Ectodermal cell (in vitro differentiated cells): ENCODE measurements around the gene TGFB1.
A peak's percentile ranks its signal among the peaks of the same experiment; 100 is the strongest.

Source experiments
- H3K27ac ChIP-seq: 2 replicates; pipeline ENCODE4 v1.7.0; 2013; ENCODE audit warnings: mild to moderate bottlenecking, low read depth, low read length; ENCODE audit not compliant: insufficient read depth, poor library complexity, severe bottlenecking
- H3K27me3 ChIP-seq: 2 replicates; pipeline ENCODE4 v1.7.0; 2013; ENCODE audit warnings: mild to moderate bottlenecking, low read length; ENCODE audit not compliant: insufficient read depth, control insufficient read depth, poor library complexity, severe bottlenecking
- H3K36me3 ChIP-seq: one replicate; pipeline ENCODE4 v1.7.0; 2013; ENCODE audit warnings: low read length; ENCODE audit not compliant: control insufficient read depth, insufficient read depth
- H3K4me1 ChIP-seq: one replicate; pipeline ENCODE4 v1.7.0; 2013; ENCODE audit warnings: low read length; ENCODE audit not compliant: control insufficient read depth, insufficient read depth
- H3K4me3 ChIP-seq: 2 replicates; pipeline ENCODE4 v1.7.0; 2013; ENCODE audit warnings: low read depth, low read length, control low read depth; ENCODE audit not compliant: insufficient read depth
- H3K9me3 ChIP-seq: 2 replicates; pipeline ENCODE4 v1.7.0; 2013; ENCODE audit warnings: mild to moderate bottlenecking, low read length, moderate library complexity; ENCODE audit not compliant: control insufficient read depth
- WGBS, 2 experiments: methylation state at CpG; one replicate each; pipeline ENCODE4 v1.1.7; 2013; ENCODE audit warnings: missing lambda C conversion rate in 2 of 2; 5-methylcytosine and 5-hydroxymethylcytosine counted together

TGFB1 gene

DNA sequence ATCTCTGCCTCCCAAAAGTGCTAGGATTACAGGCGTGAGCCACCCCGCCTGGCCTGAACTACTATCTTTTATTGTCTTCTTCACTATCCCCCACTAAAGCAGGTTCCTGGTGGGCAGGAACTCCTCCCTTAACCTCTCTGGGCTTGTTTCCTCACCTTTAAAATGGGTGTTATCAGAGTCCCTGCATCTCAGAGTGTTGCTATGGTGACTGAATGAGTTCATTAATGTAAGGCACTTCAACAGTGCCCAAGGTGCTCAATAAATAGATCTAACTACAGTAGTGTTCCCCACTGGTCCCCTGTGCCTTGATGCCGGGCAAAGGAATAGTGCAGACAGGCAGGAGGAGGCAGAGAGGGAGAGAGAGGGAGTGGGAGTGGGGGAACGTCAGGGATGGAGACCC lies 23.2 kb downstream of the TGFB1 start:
- Histone ChIP-seq H3K4me1 (peaks cover 13% of the 10 kb centered on the region), H3K9me3 (no peaks in the 10 kb centered on the region), H3K27ac (no peak overlapping the region), H3K36me3 (no peaks in the 10 kb centered on the region), H3K27me3 (peaks cover 6% of the 10 kb centered on the region), H3K4me3 (no peak overlapping the region)
- WGBS, 2 experiments: 88 to 90% methylated on average over 4 of the region's 4 CpGs

DNA sequence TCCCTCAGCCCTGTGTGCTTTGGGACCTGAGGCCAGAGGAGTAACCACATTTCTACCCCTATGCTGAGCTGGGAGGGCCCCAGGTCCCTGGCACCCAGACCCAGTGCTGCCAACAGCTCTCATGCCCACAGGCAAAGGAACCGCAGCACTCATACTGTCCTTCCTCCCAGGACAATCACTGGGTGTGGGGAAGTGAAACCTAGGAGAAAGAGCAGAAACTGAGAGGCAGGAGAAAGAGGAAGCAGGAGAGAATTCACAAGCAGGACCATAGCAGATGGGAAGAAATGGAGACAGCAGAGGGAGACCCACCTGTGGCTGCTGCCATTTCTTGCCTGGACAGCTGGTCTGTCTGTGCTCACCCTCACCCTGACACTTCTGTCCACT lies 24.9 kb downstream of the TGFB1 start:
- H3K4me1 ChIP-seq: peaks cover 24% of the 10 kb centered on the region
- H3K27me3 ChIP-seq: peaks cover 7% of the 10 kb centered on the region
- 92 to 100% methylated on average over 1 of the region's 1 CpG for WGBS, 2 experiments
- no peaks in the 10 kb centered on the region for H3K36me3 ChIP-seq
- H3K27ac ChIP-seq: no peak overlapping the region
- no peaks in the 10 kb centered on the region for H3K9me3 ChIP-seq
- no peak overlapping the region for H3K4me3 ChIP-seq

DNA sequence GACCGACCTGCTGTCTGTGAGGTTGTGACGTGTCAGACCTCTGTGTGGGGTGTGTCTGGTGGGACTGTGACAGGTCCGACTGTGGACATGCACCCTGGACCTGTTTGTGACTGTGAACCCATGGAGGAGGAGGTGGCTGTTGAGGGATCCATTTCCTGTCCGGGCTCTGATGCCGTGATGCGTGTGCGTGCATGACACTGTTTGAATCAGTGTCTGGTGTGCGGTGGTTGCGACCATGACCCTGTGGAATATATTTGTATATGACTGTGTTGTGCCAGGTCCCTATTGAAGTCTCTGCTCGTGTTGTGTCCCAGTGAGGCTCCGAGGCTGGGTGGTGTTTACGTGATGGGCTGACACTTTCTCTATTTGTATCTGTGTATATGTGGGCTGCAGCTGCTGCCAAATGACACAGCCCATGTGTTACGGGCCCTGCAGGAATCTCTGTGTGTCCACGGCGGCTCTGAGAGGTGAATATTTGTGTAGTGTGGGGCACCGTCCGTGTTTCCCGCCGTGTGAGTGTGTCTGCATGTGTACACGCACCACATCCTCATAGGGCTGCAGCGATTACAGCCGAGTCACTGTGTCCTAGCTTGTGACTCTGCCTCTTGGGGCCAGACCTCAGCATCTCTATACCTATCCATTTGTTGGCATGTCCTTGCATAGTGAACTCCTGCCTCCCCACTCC lies 25.4 kb downstream of the TGFB1 start:
- Histone ChIP-seq H3K4me3 (no peak overlapping the region), H3K36me3 (no peaks in the 10 kb centered on the region), H3K4me1 (peaks cover 29% of the 10 kb centered on the region), H3K9me3 (no peaks in the 10 kb centered on the region), H3K27me3 (peaks cover 7% of the 10 kb centered on the region), H3K27ac (no peak overlapping the region)
- WGBS, 2 experiments: 93 to 94% methylated on average over 22 of the region's 22 CpGs

DNA sequence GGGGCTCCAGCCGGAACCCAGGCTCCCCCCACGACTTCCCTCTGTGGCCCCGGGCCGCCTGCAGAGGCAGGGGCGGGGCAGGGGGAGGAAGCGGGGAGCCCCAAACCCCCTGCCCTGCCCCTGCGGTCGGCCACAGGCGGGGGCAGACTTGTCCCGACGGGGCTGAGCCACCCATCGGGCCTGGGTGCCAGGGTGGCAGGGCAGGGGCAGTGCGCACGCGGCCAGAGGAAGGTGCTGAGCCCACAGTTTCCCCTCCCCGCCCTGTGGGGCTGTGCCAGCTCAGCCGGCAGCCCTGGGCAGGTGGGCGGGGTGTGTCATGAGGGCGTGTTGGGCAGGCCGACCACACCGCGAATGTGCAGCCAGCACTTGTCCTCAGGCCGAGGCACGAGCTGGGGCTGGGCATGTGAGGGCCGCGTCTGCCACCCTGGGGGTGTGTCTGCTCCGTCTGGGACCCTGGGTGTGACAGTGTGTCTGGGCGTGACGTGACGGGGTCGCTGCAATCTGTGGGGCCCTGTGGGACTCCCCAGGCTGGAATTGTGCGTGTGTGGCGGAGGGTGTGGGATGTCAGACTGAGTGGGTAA lies 26.1 kb downstream of the TGFB1 start:
- WGBS, 2 experiments: 63% methylated on average over 33 of the region's 33 CpGs
- peaks cover 7% of the 10 kb centered on the region for H3K27me3 ChIP-seq
- H3K9me3 ChIP-seq: no peaks in the 10 kb centered on the region
- H3K27ac ChIP-seq: no peak overlapping the region
- no peaks in the 10 kb centered on the region for H3K36me3 ChIP-seq
- no peak overlapping the region for H3K4me3 ChIP-seq
- H3K4me1 ChIP-seq: peaks cover 34% of the 10 kb centered on the region

DNA sequence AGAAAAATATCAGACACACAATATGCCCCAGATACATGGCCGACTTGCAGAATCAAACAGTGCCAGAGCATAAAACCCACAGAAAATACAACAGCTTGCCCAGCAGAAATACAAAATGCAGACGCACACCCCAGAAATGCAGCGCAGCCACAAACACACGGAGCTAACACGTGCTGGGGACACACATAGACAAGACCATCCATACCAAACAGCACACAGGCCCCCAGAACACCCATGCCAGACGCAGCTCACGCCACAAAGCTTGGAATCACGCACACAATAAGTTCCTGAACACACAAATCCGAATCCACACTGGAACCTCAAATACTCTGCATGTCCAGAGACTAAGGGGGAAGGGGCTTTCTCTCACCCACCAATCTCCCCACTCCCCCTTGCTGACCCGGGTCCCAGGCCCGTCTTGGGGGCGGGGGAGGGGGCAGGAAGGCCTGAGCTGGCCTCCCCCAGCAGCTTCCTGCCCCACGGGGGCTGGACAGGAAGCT lies 26.6 kb downstream of the TGFB1 start:
- 66% methylated on average over 13 of the region's 13 CpGs for WGBS, 2 experiments

DNA sequence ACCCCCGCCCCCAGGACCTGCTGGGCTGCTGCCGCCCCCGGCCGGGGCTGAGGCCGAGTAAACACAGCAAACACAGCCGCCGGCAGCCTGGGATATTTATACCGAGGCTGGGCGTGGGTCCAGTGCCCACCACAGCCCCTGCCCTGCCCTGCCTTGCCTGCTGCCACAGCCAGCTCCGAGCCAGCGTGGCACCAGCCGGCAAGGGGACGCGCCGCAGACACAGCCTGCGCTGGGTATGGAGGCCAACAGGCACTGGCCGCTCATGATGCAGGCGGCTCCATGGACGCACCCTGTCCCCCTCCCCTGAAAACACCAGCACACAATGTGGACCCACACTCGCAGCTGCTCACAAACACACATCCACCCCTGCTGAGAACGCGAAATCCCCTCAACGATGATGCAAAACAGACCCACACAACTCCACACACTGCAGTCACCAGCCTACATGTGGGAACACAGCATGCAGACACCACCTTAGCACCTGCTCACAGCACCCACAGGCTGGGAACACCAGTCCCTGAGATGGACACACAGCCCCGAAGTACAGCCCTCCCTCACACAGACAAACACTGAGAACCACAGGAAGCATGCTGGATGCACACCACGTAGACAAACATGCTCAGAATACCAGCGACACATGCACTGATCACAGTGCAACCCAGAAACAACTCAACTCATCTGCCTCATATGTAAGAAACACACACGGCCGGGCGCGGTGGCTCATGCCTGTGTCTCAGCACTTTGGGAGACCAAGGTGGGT lies 27.6 kb downstream of the TGFB1 start:
- H3K27me3 ChIP-seq: peaks cover 7% of the 10 kb centered on the region
- H3K4me3 ChIP-seq: peak overlapping the region; percentile 24
- H3K36me3 ChIP-seq: no peaks in the 10 kb centered on the region
- H3K4me1 ChIP-seq: peaks cover 34% of the 10 kb centered on the region
- WGBS, 2 experiments: 35 to 40% methylated on average over 30 of the region's 30 CpGs
- H3K9me3 ChIP-seq: no peaks in the 10 kb centered on the region
- no peak overlapping the region for H3K27ac ChIP-seq

More for the DNA sequence above, 26.6 kb downstream of the TGFB1 start:
- Histone ChIP-seq H3K4me1 (peaks cover 34% of the 10 kb centered on the region), H3K9me3 (no peaks in the 10 kb centered on the region), H3K36me3 (no peaks in the 10 kb centered on the region), H3K27me3 (peaks cover 7% of the 10 kb centered on the region), H3K27ac (no peak overlapping the region), H3K4me3 (no peak overlapping the region)

DNA sequence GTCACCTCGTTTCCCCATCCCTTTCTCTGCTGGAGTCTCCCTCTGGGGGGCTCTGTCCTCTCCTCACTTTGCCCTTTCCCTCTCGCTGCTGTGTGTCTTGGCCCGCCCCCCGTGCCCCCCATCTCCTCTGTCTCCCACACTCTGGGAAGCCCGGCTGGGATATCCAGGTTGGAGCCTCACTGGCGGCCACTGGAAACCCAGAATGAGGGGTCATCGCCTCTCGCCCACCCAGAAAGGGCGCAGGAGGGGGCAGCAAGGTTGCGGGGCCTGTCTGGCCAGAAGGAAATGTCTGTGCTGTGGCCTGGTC lies 28.1 kb downstream of the TGFB1 start:
- peak overlapping the region; percentile 24 for H3K4me3 ChIP-seq
- no peak overlapping the region for H3K27ac ChIP-seq
- H3K36me3 ChIP-seq: peaks cover 2% of the 10 kb centered on the region
- peaks cover 34% of the 10 kb centered on the region for H3K4me1 ChIP-seq
- WGBS, 2 experiments: 3 to 4% methylated on average over 10 of the region's 10 CpGs
- H3K9me3 ChIP-seq: no peaks in the 10 kb centered on the region
- H3K27me3 ChIP-seq: peaks cover 7% of the 10 kb centered on the region

DNA sequence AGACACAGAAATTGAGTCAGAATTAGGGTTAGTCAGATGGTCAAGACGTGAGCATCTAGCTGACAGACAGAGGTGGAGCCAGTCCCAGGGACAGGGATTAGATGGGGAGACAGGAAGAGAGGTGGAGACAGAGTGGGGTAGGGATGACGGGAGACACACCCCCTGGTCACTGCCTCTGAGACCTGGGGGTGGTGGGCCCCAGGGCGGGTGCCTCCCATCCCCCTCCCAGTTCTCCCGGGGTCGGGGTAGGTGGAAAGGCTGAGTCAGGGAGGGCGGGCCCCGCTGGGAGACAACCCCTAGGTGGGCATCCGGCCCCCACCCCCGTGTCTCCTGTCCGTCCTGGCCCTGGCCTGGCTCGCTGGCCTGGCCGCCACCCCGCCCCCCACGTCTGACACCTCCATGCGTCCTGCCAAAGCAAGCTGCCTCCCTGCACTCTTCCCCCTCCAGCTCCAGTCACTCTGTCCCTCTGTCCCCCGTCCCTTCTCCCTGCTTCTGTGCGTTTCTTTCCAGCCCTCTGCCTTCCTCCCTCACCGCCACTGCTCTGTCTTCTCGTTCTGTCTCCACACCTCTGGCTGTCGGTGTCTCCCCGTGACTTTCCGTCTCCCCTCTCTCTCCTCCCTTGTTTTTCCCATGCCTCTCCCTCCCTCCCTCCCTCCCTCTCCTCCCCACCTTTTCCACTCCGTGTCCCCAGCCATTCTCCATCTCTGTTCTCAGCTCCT lies 28.6 kb downstream of the TGFB1 start:
- Histone ChIP-seq H3K36me3 (peaks cover 6% of the 10 kb centered on the region), H3K4me1 (peaks cover 34% of the 10 kb centered on the region), H3K27me3 (peaks cover 7% of the 10 kb centered on the region), H3K27ac (no peak overlapping the region), H3K4me3 (peak overlapping the region; percentile 24), H3K9me3 (no peaks in the 10 kb centered on the region)
- WGBS, 2 experiments: 1% methylated on average over 23 of the region's 23 CpGs

DNA sequence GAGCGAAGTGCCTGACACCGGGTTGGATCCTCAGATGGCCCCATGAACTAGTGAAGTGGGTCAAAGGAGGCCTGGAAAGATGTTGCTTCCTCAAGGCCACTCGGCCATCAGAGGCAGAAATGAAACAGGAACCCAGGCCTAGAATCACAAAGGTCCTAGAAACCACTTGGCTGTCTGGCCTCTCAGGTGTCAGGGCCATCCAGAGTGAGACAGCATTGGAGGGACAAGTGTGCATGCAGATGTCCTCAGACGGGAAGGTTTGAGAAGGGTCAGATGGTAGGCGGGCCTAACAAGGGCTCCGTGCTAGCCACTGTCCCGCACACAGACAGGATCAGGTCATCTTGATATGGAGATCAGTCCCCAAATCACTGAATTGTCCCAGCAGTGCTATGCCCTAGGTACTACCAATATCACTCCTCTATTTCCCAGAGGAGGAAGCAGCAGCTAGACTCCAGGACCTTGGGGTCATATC lies 29.5 kb downstream of the TGFB1 start:
- H3K4me1 ChIP-seq: peaks cover 34% of the 10 kb centered on the region
- H3K27ac ChIP-seq: no peak overlapping the region

More for the DNA sequence above, 29.5 kb downstream of the TGFB1 start:
- Histone ChIP-seq H3K9me3 (no peaks in the 10 kb centered on the region), H3K27me3 (peaks cover 7% of the 10 kb centered on the region), H3K36me3 (peaks cover 14% of the 10 kb centered on the region), H3K4me3 (no peak overlapping the region)
- 75 to 76% methylated on average over 7 of the region's 7 CpGs for WGBS, 2 experiments
